Large intestine (tissue), 3 donors: ENCODE results near the gene ELMO3. TPM values are rescaled to one million over a fixed set of nuclear protein-coding genes. Genes with fewer than 3 reads are reported as not detected.
A peak's percentile ranks its signal among the peaks of the same experiment; 100 is the strongest.

ENCODE experiments used
- DNase-seq, 2 donors: peaks; one replicate each; pipeline versions ENCODE4 v3.0.0 to v3.0.0-alpha.2; 2013
- H3K27ac ChIP-seq: one replicate; pipeline ENCODE4 v1.5.1; 2013; ENCODE audit warnings: low read length
- H3K27me3 ChIP-seq: 2 replicates; pipeline ENCODE4 v1.6.1; 2013; ENCODE audit warnings: low read length; ENCODE audit not compliant: control insufficient read depth, insufficient read depth
- H3K36me3 ChIP-seq: 2 replicates; pipeline ENCODE4 v1.6.1; 2013; ENCODE audit warnings: low read length; ENCODE audit not compliant: control insufficient read depth, insufficient read depth
- H3K4me1 ChIP-seq: one replicate; pipeline ENCODE4 v1.6.1; 2013; ENCODE audit warnings: low read length; ENCODE audit not compliant: control insufficient read depth, insufficient read depth
- H3K4me3 ChIP-seq: one replicate; pipeline ENCODE4 v1.5.1; 2013; ENCODE audit warnings: low read length
- H3K9me3 ChIP-seq: one replicate; pipeline ENCODE4 v1.6.1; 2013; ENCODE audit warnings: mild to moderate bottlenecking, low read depth, low read length, moderate library complexity; ENCODE audit not compliant: control insufficient read depth
- WGBS: methylation state at CpG from one replicate; pipeline ENCODE4 v1.1.5; 2013; ENCODE audit warnings: low lambda C conversion rate; ENCODE audit not compliant: insufficient coverage; 5-methylcytosine and 5-hydroxymethylcytosine counted together
- polyA plus RNA-seq: library from polyadenylated mRNA; unstranded; fragments of 120-200 nt; gene quantifications from one replicate; pipeline ENCODE4 v1.2.1, GENCODE V29; 2013

ELMO3 gene
- polyA plus RNA-seq, 1 donor: 34.0 TPM

GRCh38 chr16:67223992-67224391, 25.1 kb downstream of the ELMO3 start:
- H3K4me3 ChIP-seq: no peak overlapping the region
- DNase-seq: no peak
- peaks cover 9% of the 10 kb centered on the region for H3K36me3 ChIP-seq
- H3K27me3 ChIP-seq: no peaks in the 10 kb centered on the region
- no peaks in the 10 kb centered on the region for H3K9me3 ChIP-seq
- H3K27ac ChIP-seq: no peak overlapping the region
- H3K4me1 ChIP-seq: peaks cover 10% of the 10 kb centered on the region
- WGBS: no CpG with 5 or more reads among the region's 3 CpGs

- Histone ChIP-seq H3K27ac (peak overlapping the region; percentile 6), H3K4me3 (peak overlapping the region; percentile 100), H3K9me3 (no peaks in the 10 kb centered on the region), H3K4me1 (peaks cover 10% of the 10 kb centered on the region), H3K36me3 (peaks cover 33% of the 10 kb centered on the region), H3K27me3 (no peaks in the 10 kb centered on the region)
- no peak for DNase-seq
- WGBS: 25% methylated on average over 2 of the region's 12 CpGs
These were observed 27.4 kb downstream of the ELMO3 start for GRCh38 chr16:67226295-67226803.

GRCh38 chr16:67226804-67227566, 28.1 kb downstream of the ELMO3 start, which contains the start of gene TMEM208:
TMEM208 (plus strand) TSS chr16:67227130; CDS start chr16:67227219, 89 bp downstream.
- Histone ChIP-seq H3K4me1 (peaks cover 10% of the 10 kb centered on the region), H3K9me3 (no peaks in the 10 kb centered on the region), H3K27me3 (no peaks in the 10 kb centered on the region), H3K27ac (peak within 1 kb of the TSS; percentile 45), H3K36me3 (peaks cover 38% of the 10 kb centered on the region), H3K4me3 (peak within 1 kb of the TSS; percentile 100)
- DNase-seq: peak; percentile 97
- no CpG with 5 or more reads among the region's 46 CpGs for WGBS

GRCh38 chr16:67227567-67227921, 28.6 kb downstream of the ELMO3 start:
- H3K27ac ChIP-seq: peak overlapping the region; percentile 45
- H3K4me3 ChIP-seq: peak overlapping the region; percentile 100
- WGBS: no CpG with 5 or more reads among the region's 12 CpGs
- H3K4me1 ChIP-seq: peaks cover 10% of the 10 kb centered on the region
- H3K36me3 ChIP-seq: peaks cover 39% of the 10 kb centered on the region
- no peak for DNase-seq
- H3K27me3 ChIP-seq: no peaks in the 10 kb centered on the region
- H3K9me3 ChIP-seq: no peaks in the 10 kb centered on the region

- Histone ChIP-seq H3K9me3 (no peaks in the 10 kb centered on the region), H3K4me1 (peaks cover 10% of the 10 kb centered on the region), H3K27ac (no peak overlapping the region), H3K4me3 (peak overlapping the region; percentile 100), H3K36me3 (peaks cover 39% of the 10 kb centered on the region), H3K27me3 (no peaks in the 10 kb centered on the region)
- no peak for DNase-seq
- 93% methylated on average over 2 of the region's 9 CpGs for WGBS
These were observed 29.3 kb downstream of the ELMO3 start for GRCh38 chr16:67228034-67228785.

- no peaks in the 10 kb centered on the region for H3K27me3 ChIP-seq
- WGBS: no CpG with 5 or more reads among the region's 9 CpGs
- peaks cover 42% of the 10 kb centered on the region for H3K36me3 ChIP-seq
- H3K27ac ChIP-seq: no peak overlapping the region
- H3K9me3 ChIP-seq: no peaks in the 10 kb centered on the region
- peaks cover 10% of the 10 kb centered on the region for H3K4me1 ChIP-seq
- DNase-seq: no peak
- H3K4me3 ChIP-seq: no peak overlapping the region
These were observed 30.0 kb downstream of the ELMO3 start for GRCh38 chr16:67228905-67229304.

GRCh38 chr16:67229906-67230808, 31.2 kb downstream of the ELMO3 start:
- Histone ChIP-seq H3K27ac (no peak overlapping the region), H3K4me3 (no peak overlapping the region), H3K9me3 (no peaks in the 10 kb centered on the region), H3K4me1 (peaks cover 10% of the 10 kb centered on the region), H3K27me3 (no peaks in the 10 kb centered on the region), H3K36me3 (peaks cover 42% of the 10 kb centered on the region)
- DNase-seq: no peak
- WGBS: 100% methylated on average over 1 of the region's 32 CpGs

- Histone ChIP-seq H3K4me3 (no peak overlapping the region), H3K4me1 (peaks cover 10% of the 10 kb centered on the region), H3K36me3 (peaks cover 47% of the 10 kb centered on the region), H3K27ac (no peak overlapping the region), H3K9me3 (no peaks in the 10 kb centered on the region), H3K27me3 (no peaks in the 10 kb centered on the region)
- no CpG with 5 or more reads among the region's 12 CpGs for WGBS
- no peak for DNase-seq
These were observed 32.1 kb downstream of the ELMO3 start for GRCh38 chr16:67230809-67231660.

GRCh38 chr16:67233596-67233995, 34.7 kb downstream of the ELMO3 start:
- peaks cover 4% of the 10 kb centered on the region for H3K9me3 ChIP-seq
- no peak overlapping the region for H3K4me3 ChIP-seq
- H3K27ac ChIP-seq: no peak overlapping the region
- H3K4me1 ChIP-seq: no peaks in the 10 kb centered on the region
- H3K27me3 ChIP-seq: no peaks in the 10 kb centered on the region
- WGBS: no CpG with 5 or more reads among the region's 7 CpGs
- no peak for DNase-seq
- H3K36me3 ChIP-seq: peaks cover 57% of the 10 kb centered on the region
